ENCODE data around the gene CDH4.

CDH4 gene

GRCh38 chr20:61588411-61589385, 336.6 kb downstream of the CDH4 start:
- no peak for DNase-seq

- no peak for DNase-seq
These were observed 338.2 kb downstream of the CDH4 start for GRCh38 chr20:61590236-61590635.

GRCh38 chr20:61593516-61593915, 341.5 kb downstream of the CDH4 start:
- DNase-seq, result no peak

DNA sequence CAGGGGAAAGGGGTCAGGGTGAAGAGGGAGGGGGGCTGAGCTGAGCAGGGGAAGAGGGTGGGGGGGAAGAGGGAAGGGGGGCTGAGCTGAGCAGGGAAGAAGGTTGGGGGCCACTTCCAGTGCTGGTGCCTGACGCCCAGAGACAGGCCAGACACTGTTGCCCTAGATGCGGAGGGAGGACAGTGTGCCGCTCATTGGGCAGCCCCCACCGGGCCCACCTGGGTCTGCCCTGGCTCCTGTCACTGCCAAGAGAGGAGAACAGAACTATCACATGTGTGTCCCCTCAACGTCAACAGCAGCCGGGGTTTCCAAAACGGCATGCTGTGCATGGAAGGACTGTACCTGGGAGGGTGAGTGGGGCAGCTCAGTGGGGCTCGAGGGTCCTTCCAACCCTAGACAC, 342.1 kb downstream of the CDH4 start:
- DNase-seq, result no peak

DNA sequence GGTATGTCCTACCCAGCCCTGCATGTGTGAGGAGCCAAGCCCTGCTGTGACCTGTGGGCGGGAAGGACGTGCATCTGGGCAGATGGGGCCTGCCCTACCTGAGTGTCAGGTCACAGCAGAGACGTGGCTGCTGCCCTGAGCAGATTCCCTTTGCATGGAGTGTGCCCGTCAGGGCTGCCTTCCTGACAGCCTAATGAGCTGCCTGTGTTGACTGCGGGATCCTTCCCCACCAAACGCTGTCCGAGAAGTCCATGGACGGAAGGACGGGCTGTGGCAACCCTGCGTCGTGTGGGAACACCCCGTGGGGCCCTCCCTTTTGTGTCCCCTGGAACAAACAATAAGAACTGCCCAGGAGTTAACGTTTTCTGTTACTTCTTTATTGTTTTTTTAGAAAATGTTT, 343.2 kb downstream of the CDH4 start:
- DNase-seq, result no peak

GRCh38 chr20:61596687-61597330, 344.7 kb downstream of the CDH4 start:
- no peak for DNase-seq

DNA sequence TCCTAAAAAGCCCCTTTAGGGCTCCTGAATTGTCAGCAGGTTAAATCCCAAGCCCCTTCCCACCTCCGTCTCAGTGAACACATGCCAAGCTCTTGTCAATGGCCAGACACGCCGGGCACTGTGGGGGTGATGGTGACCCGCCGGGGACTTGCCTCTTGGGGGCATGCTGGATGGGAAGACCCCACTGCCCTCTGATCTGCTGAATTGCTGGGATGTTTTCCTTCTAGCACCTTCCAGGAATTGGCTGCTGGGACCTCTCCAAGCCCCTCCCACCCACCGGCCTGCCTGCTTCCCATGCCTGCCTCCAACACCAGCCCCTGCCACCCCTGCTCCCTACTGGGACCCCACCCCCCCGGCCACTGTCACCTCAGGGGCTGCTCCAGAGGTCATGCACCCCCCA, 345.9 kb downstream of the CDH4 start:
- no peak for DNase-seq

GRCh38 chr20:61598586-61598985, 346.5 kb downstream of the CDH4 start:
- DNase-seq, result no peak

DNA sequence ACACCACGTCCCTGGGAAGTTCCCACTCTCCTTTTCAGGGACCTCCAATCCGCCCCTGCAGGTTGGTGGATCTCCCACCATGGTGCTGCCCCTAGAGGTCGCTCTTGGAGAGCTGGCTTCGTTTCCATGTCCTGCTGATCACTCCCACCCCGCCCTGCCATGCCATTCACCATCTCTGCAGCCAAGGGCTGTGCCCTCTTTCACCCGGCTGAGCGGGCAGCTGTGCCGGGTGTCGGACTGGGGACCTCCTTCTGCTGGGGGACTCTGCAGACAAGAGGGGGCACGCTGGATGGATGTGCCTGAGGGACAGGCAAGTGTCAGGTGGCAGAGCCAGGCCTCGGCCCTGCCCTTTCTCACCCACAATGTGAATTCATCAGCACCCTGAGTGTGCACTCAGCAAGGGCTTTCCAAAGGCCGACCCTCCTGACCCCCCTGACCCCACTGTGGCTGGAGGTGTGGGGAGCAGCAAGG, 347.0 kb downstream of the CDH4 start:
- no peak for DNase-seq

- no peak for DNase-seq
These were observed 347.5 kb downstream of the CDH4 start for GRCh38 chr20:61599541-61599992.

DNA sequence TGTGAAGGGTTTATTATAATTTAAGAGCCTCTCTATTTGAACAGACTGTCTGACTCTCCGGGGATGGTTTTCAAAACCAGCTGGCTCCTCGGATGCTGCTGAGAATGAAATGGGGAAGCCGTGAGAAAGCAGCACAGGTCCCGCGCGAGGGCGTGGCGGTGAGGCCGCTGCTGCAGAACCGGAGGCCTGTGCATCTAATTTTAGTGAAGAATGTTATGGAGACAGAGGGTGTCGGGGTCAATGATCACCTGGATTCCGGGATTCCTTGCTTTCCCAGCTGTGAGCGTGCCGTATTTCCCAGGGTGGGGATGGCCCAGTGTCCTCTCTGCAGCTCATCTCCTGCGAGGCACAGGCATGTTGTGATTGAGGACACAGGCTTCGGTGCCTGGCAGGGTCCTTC, 348.0 kb downstream of the CDH4 start:
- DNase-seq, result no peak

GRCh38 chr20:61601361-61601760, 349.3 kb downstream of the CDH4 start:
- no peak for DNase-seq

DNA sequence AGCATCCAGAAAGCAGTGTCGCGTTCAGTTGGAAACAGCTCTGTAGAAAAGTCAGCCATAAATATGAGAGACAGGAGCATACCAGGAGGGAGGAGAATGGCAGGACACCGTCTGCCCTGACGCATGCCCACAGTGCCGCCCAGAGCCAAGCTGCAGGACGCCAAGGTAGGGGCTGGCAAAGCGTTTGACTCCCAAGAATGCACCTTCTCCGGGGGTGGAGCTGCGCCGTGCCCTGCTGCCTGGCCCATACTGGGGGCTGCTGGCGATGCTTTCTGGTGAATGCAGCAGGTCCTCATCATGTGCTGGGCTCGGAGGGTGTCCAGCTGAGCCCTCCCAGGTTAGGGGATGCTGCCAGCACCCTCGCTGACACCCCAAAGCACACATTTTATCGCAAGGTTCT, 349.8 kb downstream of the CDH4 start:
- DNase-seq, result no peak

GRCh38 chr20:61603715-61604114, 351.7 kb downstream of the CDH4 start:
- DNase-seq, result no peak

GRCh38 chr20:61604549-61604948, 352.5 kb downstream of the CDH4 start:
- no peak for DNase-seq

DNA sequence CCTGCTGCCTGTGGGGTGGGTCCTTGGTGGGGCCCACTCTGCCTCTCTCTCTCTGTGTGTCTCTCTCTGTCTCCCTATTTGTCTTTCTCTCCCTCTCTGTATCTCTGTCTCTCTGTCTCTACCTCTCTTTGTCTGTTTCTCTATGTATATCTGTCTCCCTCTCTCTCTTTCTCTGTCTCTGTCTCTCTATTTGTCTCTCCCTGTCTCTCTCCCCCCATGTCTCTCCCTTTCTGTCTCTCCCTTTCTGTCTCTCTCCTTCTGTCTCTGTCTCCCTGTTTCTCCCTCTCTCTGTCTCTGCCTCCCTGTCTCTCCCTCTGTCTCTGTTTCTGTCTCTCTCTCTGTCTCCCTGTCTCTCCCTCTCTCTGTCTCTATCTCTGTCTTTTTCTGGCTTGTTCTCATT, 353.2 kb downstream of the CDH4 start:
- no peak for DNase-seq

DNA sequence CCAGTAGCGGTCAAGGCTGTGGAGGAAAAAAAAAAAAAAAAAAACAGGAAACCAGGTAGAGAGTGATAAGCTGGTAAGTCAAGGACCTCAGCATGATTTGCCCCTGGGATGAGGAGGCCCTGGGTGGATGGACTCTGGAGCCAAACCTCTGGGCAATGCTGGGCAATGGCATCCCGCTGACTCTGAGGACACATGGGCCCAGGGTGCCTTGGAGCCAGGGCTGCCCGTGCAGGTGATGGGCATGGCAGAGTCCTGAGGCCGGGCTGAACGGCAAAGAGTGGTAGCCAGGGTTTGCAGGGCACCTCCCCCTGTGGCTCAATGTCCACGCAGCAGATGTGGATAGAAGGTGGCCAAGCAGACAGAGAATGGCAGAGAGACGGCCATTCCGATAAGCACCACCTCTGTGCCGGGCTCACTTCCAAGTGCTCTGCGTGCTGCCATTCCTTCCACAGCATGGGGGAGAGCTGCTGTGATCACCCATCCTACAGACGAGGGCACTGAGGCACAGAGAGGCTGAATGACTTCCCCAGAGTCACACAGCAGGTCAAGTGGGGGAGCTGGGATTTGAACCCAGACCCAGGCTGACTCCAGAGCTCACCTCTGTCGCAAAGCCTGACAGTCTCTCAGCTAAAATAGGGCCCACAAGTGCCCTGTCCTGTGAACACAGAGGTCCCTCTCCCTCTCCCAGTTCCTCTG, 353.9 kb downstream of the CDH4 start:
- DNase-seq, result no peak

- DNase-seq, result no peak
These were observed 356.4 kb downstream of the CDH4 start for GRCh38 chr20:61608275-61609085.

GRCh38 chr20:61609461-61609860, 357.4 kb downstream of the CDH4 start:
- no peak for DNase-seq

DNA sequence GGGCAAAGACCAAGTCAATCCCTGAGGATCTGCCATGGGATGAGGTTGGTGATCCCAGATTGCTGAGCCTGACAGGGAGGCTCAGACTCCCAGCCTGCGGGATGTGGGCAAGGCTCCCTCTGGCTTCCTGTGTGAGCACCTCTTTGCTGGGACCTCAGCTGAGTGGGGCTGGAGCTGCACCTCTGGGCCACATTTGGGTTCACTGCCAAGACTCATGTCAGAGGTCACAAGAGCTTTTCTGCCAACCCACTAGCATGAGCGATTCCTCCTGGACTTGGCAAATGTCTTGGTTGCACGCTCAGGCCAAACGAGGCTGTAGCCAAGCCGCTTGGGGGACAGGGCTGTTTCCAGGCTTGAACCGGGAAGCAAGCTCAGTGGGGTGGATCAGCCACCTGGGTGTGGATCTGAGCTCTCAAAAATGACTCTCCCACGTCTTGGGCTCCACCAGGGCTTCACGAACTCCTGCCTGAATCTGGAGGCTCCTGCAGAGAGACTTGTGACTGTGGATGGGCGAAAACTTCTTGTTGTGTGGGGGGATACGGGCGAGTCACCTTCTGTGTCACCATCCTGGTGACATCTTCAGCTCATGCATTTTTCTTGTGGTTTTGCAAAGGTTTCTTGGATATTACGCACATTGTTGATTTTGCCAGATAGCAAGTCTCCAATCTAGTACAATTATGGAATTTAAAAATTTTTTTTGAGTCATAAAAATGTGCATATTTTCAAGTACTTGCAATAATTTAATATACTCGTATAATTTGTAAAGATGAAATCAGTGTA, 359.5 kb downstream of the CDH4 start:
- DNase-seq, result no peak

DNA sequence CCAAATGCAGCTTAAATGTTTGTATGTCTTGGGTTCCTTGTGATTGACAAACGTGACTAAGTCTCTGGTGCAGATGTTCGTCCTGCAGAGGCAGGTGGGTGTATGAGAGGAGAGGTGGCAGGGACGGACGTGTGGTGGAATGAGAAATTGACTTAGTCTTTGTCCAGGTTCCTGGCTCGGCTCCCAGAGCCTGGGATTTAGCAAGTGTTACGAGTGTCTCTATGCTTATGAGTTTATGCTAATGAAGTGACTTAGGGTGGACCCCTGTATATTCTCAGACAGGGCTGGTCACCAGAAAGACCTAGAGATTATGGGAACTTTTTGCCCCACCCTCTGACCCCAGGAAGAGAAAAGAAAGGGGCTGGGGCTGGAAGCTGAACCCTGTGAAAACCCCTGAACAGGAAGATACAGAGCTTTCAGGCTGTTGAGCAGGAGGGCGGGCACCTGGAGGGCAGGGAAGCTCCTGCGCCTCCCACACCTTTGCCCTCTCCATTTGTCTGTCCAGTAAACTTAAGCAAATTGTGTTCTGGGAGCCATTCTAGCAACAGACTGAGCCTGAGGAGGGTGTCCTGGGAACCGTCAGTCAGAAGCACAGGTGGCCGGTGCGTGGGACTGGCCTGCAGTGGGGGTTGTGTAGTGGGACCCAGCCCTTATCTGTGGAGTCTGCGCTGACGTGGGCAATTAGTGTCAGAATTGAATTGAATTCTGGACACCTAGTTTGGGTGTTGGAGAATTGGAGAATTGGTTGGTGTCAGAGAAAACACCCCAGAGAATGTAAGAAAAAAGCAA, 362.1 kb downstream of the CDH4 start:
- DNase-seq, result no peak
